Dermis microvascular lymphatic vessel endothelial cell (primary cell): Measurements from ENCODE around the gene AP1B1. TPM values are rescaled to one million over a fixed set of nuclear protein-coding genes. Genes with fewer than 3 reads are reported as not detected.
"Not testable (repeated sequence)": the region's sequence is repeated elsewhere in the genome, so short reads cannot be mapped to it uniquely, and the experiment has no call there.

Source experiments
- DNase-seq, 2 donors: peaks; one replicate each; pipeline versions ENCODE4 v3.0.0 to v3.0.0-alpha.2; 2010; ENCODE audit warnings: low read depth in 2 of 2
- total RNA-seq: library from RNA; depleted of rRNA; stranded (reverse); fragments of >200 nt; gene quantifications from 2 replicates; pipeline ENCODE4 v1.2.1, GENCODE V29; 2014

AP1B1 gene
- total RNA-seq, result 124 and 264 TPM in 2 replicates

- peak in 1 of 2 donors; percentile 83 for DNase-seq
These were observed at the start of gene AP1B1 for GRCh38 chr22:29387921-29388758. AP1B1 (minus strand) TSS chr22:29388570; CDS start chr22:29367243, 21,327 bp downstream.

GRCh38 chr22:29435236-29436136, 47.1 kb upstream of the AP1B1 start:
- DNase-seq, result no peak

GRCh38 chr22:29434288-29434687, 45.9 kb upstream of the AP1B1 start:
- DNase-seq, result no peak

GRCh38 chr22:29433856-29434255, 45.5 kb upstream of the AP1B1 start:
- DNase-seq, result no peak

- no peak for DNase-seq
These were observed 43.6 kb upstream of the AP1B1 start for GRCh38 chr22:29431986-29432385.

GRCh38 chr22:29427176-29427760, 38.9 kb upstream of the AP1B1 start:
- DNase-seq, result no peak

GRCh38 chr22:29426476-29426875, 38.1 kb upstream of the AP1B1 start:
- no peak for DNase-seq

- not testable (repeated sequence) for DNase-seq
These were observed 30.3 kb upstream of the AP1B1 start for GRCh38 chr22:29418704-29419103.

- DNase-seq, result not testable (repeated sequence)
These were observed 26.7 kb upstream of the AP1B1 start for GRCh38 chr22:29414951-29415591.

- DNase-seq, result peak in 1 of 2 donors; percentile 24
These were observed 24.4 kb upstream of the AP1B1 start for GRCh38 chr22:29412772-29413171.

GRCh38 chr22:29411569-29412211, 23.3 kb upstream of the AP1B1 start:
- not testable (repeated sequence) for DNase-seq

GRCh38 chr22:29408940-29409339, 20.6 kb upstream of the AP1B1 start:
- DNase-seq, result no peak

GRCh38 chr22:29401538-29401937, 13.2 kb upstream of the AP1B1 start:
- not testable (repeated sequence) for DNase-seq

- no peak for DNase-seq
These were observed 12.2 kb upstream of the AP1B1 start for GRCh38 chr22:29400576-29400975.

GRCh38 chr22:29397791-29398190, 9.4 kb upstream of the AP1B1 start:
- no peak for DNase-seq

GRCh38 chr22:29396126-29396525, 7.8 kb upstream of the AP1B1 start:
- no peak for DNase-seq

GRCh38 chr22:29394931-29395581, 6.7 kb upstream of the AP1B1 start:
- peak; percentile 63 to 81 for DNase-seq

GRCh38 chr22:29393019-29393608, 4.7 kb upstream of the AP1B1 start:
- DNase-seq, result no peak

GRCh38 chr22:29391546-29391945, 3.2 kb upstream of the AP1B1 start:
- DNase-seq, result no peak

GRCh38 chr22:29390270-29390669, 1.9 kb upstream of the AP1B1 start:
- no peak for DNase-seq
